AG04450 (cell line): Measurements from ENCODE around the gene KCNK13. TPM values are rescaled to one million over a fixed set of nuclear protein-coding genes. Genes with fewer than 3 reads are reported as not detected.

Experiments
- CTCF ChIA-PET: fragments of 300-600, 350-600 bp; formaldehyde crosslinking; extraction: SDS; loops from one replicate; lab custom pipeline; 2022; ENCODE audit warnings: antibody characterized with exemption, inconsistent platforms; lab: Charles Lee
- POLR2A ChIA-PET: fragments of 350-600 bp; formaldehyde crosslinking; extraction: SDS; loops from one replicate; lab custom pipeline; 2021; ENCODE audit warnings: antibody characterized with exemption, inconsistent platforms; lab: Yijun Ruan, JAX
- DNase-seq: peaks from one replicate; pipeline ENCODE4 v3.0.0-alpha.2; 2011; ENCODE audit warnings: low read depth, low spot score
- H3K27ac ChIP-seq: one replicate; pipeline ENCODE4 v1.5.1; 2012; ENCODE audit warnings: low read depth, low read length, control low read depth
- H3K27me3 ChIP-seq: one replicate; pipeline ENCODE4 v1.6.0; 2012; ENCODE audit warnings: low read length; ENCODE audit not compliant: control insufficient read depth, insufficient read depth
- H3K4me3 ChIP-seq: 2 replicates; pipeline ENCODE4 v1.5.1; 2011; ENCODE audit warnings: mild to moderate bottlenecking, low read depth, low read length, control low read depth
- H3K9me3 ChIP-seq: 2 replicates; pipeline ENCODE4 v1.5.1; 2012; ENCODE audit warnings: low read length; ENCODE audit not compliant: control insufficient read depth, insufficient read depth
- polyA plus RNA-seq: library from polyadenylated mRNA; depleted of rRNA; stranded (reverse); fragments of >200 nt; gene quantifications from 2 replicates; pipeline ENCODE4 v1.2.3, GENCODE V29; 2011
- TF ChIP-seq, protein P1 (sequence below): IDR thresholded peaks from 2 replicates; pipeline ENCODE4 v1.5.1; 2011; ENCODE audit warnings: low read depth, low read length, control low read depth, inconsistent platforms

The KCNK13 gene
- polyA plus RNA-seq, 1 experiment = not detected

DNA sequence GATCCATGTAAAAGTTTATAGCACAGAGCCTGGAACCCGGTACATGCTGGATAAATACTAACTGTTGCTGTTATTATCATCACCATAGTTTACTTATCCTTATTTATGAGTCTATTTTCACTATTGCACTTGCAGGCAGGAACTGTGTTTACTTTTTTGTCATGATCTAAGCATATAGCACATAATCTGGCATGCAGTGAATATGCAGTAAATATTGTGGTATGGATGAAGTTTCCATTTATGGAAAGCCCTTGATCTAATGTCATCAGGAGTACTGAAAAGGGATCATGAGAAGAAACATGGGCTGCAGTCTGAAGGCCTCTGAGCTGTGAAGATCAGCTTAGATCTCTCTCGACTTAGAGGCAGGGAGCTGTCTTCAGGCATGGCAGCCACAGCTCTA, 91.6 kb downstream of the KCNK13 start:
- Histone ChIP-seq H3K9me3 (no peaks in the 10 kb centered on the region), H3K27me3 (no peaks in the 10 kb centered on the region), H3K4me3 (no peak overlapping the region), H3K27ac (no peak overlapping the region)
- no peak for DNase-seq
- ChIA-PET POLR2A (no interaction called here), CTCF (no interaction called here)
- TF ChIP-seq, protein P1, sequence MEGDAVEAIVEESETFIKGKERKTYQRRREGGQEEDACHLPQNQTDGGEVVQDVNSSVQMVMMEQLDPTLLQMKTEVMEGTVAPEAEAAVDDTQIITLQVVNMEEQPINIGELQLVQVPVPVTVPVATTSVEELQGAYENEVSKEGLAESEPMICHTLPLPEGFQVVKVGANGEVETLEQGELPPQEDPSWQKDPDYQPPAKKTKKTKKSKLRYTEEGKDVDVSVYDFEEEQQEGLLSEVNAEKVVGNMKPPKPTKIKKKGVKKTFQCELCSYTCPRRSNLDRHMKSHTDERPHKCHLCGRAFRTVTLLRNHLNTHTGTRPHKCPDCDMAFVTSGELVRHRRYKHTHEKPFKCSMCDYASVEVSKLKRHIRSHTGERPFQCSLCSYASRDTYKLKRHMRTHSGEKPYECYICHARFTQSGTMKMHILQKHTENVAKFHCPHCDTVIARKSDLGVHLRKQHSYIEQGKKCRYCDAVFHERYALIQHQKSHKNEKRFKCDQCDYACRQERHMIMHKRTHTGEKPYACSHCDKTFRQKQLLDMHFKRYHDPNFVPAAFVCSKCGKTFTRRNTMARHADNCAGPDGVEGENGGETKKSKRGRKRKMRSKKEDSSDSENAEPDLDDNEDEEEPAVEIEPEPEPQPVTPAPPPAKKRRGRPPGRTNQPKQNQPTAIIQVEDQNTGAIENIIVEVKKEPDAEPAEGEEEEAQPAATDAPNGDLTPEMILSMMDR = no peak

DNA sequence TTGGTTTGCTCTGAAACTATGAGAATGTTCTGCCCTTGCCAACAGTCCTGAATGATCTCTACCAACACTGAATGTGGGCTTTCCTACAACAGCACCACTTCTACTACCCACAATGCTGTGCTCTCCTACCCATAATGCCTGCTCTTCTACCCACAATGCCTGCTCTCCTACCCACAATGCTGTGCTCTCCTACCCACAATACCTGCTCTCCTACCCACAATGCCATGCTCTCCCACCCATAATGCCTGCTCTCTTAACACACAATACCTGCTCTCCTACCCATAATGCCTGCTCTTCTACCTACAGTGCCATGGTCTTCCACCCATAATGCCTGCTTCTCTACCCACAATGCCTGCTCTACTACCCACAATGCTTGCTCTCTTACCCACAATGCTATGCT, 92.3 kb downstream of the KCNK13 start:
- CTCF ChIA-PET = no interaction called here
- POLR2A ChIA-PET = no interaction called here
- Histone ChIP-seq H3K9me3 (no peaks in the 10 kb centered on the region), H3K27me3 (no peaks in the 10 kb centered on the region), H3K27ac (no peak overlapping the region), H3K4me3 (no peak overlapping the region)
- TF ChIP-seq, protein P1 = no peak
- no peak for DNase-seq

DNA sequence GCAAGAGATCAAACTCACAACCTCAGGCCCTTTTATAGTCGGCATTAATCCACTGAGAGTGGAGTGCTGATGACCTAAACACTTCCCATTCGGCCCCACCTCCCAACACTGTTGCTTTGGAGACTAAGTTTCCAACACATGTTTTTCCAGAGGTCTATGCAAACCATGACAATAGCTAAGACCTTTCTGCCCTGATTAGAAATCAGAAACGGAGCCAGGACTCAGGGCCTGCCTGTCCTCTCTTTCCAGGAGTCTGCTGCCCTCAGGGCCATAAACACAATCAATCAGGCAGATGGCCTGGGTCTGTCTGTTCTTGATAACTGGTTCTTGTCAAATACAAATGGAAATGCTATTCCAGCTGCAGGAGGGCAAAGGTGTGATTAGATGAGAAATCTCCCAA, 97.4 kb downstream of the KCNK13 start:
- Histone ChIP-seq H3K27me3 (peaks cover 2% of the 10 kb centered on the region), H3K9me3 (no peaks in the 10 kb centered on the region), H3K4me3 (no peak overlapping the region), H3K27ac (no peak overlapping the region)
- no peak for DNase-seq
- POLR2A ChIA-PET = no interaction called here
- TF ChIP-seq, protein P1 = no peak
- CTCF ChIA-PET = no interaction called here

DNA sequence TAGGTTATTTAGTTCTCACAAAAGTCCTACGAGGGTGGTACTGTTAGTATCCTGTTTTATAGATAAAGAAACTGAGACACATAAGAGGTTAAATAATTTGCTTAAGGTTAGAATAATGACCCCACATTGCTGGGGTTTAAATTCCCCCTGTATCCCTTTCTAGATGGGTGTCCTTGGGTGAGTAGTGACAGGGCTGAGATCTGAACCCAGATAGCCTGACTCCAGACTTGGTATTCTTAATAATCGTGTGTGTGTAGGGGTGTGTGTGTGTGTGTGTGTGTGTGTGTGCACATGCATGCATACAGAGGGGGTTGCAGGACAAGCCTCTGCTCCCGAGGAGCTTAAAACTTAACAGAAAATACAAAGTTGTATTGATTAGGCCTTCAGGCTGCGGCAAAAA, 97.9 kb downstream of the KCNK13 start:
- no peak for DNase-seq
- TF ChIP-seq, protein P1 = no peak
- Histone ChIP-seq H3K4me3 (no peak overlapping the region), H3K27ac (no peak overlapping the region), H3K27me3 (peaks cover 2% of the 10 kb centered on the region), H3K9me3 (no peaks in the 10 kb centered on the region)
- ChIA-PET CTCF (no interaction called here), POLR2A (no interaction called here)

DNA sequence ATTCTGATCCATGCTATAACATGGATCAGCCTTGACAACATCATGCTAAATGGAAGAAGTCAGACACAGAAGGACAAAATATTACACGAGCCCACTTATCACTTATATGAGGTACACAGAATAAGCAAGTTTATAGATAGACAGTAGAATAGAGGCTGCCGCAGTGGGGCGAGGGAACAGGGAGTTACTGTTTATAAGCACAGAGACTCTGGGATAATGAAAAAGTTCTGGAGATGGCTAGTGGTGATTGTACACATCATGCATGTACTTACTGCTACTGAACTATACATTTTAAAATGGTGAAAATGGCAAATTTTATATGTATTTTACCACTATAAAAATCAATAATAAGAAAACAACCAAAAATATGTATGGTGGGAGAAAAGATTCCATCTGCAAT, 99.3 kb downstream of the KCNK13 start:
- TF ChIP-seq, protein P1 = no peak
- Histone ChIP-seq H3K27ac (no peak overlapping the region), H3K9me3 (no peaks in the 10 kb centered on the region), H3K4me3 (no peak overlapping the region), H3K27me3 (peaks cover 2% of the 10 kb centered on the region)
- DNase-seq = no peak
- POLR2A ChIA-PET = no interaction called here
- CTCF ChIA-PET = no interaction called here
